ENCODE data around the gene SAMD4B.

SAMD4B gene

DNA sequence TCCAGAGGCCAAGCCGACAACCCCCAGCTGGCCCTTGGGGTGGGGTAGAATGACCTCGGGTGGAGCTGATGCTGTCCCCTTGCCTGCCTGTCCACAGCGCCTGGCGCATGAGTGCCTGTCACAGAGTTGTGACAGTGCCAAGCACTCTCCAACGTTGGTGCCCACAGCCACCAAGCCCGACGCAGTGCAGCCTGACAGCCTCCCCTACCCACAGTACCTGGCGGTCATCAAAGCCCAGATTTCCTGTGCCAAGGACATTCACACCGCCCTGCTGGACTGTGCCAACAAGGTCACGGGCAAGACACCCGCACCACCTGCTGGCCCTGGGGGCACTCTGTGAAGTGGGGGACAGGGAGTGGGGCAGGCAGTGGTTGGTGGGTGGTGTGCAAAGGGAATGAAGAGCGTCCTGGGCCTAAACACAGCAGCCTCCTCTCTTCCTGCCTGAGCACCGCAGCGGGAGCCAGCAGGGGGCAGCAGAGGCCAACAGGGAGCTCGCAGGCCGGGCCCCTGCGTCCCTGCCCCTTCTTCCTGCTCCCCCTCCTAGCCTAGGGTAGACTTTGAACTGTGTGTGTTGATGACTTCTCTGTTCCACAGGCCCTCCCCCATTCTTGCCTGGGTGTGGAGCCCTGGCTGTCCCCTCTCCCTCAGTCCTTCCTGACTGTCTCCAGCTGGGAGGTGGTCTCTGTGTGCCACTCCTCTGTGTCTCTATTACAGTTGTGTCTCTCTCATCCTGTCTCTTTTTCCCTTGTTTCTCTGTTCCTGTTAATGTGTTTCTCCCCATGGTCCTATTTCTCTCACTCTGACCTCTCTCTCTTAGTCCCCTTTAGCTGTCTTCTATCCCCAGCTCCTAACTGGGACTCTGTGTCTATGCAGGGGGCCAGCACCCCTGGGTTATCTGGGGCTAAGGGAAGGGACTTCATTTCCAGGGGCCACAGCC lies 55.4 kb downstream of the SAMD4B start:
- peak; percentile 85 for DNase-seq (ENCODE audit: low spot score)

DNA sequence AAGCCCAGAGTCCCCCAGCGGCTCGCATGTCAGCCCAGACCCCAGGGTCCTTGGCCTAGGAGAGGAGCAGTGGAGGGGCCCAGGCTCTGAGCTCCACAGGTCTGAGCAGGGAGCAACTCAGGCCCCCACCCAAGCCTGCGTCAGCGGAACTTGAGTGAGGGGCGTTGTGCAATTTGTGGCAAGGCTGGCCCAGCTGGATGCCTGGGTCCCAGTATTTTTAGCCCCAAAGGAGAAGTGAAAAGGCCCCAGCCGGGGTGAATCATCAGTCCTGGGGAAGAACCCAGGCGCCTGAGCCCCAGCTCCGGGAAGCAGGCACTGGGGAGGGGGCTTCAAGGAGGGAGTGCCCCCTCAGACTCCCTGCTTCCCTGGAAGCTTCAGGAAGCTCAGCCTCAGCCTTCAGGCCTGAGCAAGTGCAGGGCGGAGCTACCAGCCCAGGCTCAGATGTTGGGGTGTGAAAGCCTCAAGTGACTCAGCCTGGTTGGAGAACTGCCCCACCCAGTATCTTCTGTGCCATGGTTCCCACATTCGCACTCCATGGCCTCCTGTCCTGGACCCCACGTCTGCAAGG lies 56.2 kb downstream of the SAMD4B start:
- DNase-seq (ENCODE audit: low spot score): peak; percentile 61

DNA sequence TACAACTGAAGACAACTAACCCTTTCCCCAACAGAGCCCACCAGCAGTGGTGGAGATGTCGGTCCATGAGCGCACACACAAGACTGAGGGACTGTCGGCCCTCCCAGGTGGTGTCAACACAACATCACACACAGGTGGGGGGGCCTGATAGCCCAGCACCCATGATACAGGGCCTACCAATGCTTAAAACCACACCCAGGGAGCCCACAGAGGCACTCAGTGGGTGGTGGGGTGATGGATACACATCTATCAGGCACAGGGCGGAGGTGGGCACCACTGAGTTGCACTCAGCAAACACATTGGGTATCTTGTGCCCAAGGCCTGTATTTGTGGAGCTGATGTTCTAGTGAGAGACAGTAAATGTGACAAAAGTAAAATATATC lies 57.4 kb downstream of the SAMD4B start:
- DNase-seq (ENCODE audit: low spot score): no peak

DNA sequence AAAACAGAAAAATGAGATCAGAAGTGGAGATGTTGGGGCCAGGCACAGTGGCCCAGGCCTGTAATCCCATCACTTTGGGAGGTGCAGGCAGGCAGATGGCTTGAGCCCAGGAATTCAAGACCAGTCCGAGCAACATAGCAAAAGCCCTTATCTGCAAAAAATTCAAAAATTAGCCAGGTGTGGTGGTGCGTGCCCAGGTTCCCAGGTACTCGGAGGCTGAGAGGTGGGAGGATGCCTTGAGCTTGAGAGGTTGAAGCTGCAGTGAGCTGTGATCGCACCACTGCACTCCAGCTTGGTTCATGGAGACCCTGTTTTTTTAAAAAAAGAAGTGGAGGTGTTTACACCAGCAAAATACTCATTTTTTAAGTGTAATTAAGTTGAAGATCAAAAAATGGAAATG lies 57.8 kb downstream of the SAMD4B start:
- DNase-seq (ENCODE audit: low spot score): no peak

DNA sequence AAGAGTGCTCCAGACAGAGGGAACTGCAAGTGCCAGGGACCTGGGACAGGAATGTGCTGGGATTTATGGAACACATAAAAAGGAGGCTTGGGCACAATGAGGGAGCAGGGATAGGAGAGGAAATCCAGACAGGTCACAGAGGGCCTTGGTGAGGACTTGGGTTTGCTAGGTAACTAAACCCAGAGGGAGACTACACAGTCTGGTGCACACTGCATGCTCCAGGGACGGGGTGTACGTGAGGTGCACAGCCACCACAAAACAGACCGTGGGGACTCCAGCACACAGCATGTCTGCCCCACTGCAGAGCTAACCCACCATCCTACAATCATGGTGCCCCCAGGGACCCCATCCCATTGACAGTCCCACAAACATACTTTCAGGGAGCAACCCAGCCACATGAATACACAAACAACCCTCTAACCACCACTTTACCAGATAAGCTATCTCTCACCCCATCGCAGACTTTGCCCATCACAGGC lies 58.9 kb downstream of the SAMD4B start:
- no peak for DNase-seq (ENCODE audit: low spot score)

DNA sequence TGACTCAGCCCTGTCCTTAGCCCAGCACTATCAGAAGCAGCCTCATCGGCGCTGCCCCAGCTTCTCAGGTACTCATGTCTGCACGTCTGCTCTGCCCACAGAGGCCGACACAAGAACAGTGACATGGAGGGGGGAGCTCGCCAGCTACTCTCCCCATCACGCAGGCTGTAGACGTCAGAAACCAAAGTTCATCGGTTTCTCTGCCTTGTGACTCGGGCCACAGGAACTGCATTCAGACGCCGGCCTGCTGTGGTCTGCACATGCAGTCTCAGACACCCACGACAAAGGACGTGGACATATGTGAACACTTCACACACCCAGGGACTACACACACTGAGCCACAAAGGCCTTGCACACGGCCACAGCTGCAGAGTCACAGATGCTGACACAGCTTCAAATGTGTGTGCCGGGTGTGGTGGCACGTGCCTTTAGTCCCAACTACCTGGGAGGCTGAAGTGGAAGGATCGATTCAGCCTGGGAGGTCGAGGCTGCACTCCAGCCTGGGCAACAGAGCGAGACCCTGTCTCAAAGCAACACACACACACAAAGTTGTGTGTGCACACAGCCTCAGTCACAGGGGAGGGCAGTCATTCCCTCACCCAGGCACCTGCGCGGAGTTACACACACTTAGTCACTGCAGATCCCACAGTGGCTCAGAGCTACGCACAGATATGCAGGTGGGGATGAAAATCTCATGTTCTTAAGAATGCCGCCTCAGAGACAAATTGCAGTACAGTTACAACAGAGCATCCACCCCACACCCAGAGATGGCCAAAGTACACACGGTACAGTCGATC lies 59.5 kb downstream of the SAMD4B start:
- peak; percentile 86 for DNase-seq (ENCODE audit: low spot score)

DNA sequence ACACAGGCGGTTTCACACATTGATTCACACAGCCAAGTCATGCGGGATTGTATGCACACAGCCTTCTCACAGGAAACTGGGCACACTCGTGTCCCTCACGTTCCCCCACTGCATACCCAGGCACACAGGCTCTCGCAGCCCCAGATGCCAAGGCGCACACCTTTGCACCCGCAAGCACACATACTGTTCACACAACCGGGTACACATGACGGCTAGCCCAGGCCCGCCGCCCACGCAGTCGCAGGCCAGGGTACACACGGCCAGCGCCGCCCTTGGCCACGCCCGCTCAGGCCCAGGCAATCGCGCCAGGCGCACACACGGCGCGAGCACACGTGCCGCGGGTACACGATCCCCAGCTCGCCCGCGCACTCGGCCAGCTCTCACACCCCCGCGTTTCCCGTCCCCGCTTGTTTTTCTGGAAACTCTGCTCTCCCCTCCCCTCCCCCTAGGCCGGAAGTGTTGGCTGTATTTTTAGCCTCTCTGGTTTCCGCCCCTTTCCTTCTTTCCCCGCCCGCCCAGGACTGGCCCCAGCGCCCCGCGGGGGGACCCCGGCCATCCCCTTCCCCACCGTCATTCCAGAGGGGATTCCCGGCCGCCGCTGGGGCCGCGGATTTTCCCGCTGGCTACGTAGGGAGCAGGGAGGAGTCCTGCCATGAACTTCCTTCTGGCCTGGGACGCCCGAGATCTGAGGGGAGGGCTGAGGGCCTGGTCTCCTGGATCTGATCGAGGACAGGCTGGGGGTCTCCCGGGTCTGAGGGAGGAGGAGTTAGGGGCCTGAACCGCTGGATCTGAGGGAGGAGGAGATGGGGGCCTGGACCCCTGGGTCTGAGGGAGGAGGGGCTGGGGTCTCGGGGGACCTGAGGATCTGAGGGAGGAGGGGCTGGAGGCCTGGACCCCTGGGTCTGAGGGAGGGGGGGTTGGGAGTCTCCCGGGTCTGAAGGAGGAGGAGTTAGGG lies 60.4 kb downstream of the SAMD4B start:
- DNase-seq (ENCODE audit: low spot score): peak; percentile 83

DNA sequence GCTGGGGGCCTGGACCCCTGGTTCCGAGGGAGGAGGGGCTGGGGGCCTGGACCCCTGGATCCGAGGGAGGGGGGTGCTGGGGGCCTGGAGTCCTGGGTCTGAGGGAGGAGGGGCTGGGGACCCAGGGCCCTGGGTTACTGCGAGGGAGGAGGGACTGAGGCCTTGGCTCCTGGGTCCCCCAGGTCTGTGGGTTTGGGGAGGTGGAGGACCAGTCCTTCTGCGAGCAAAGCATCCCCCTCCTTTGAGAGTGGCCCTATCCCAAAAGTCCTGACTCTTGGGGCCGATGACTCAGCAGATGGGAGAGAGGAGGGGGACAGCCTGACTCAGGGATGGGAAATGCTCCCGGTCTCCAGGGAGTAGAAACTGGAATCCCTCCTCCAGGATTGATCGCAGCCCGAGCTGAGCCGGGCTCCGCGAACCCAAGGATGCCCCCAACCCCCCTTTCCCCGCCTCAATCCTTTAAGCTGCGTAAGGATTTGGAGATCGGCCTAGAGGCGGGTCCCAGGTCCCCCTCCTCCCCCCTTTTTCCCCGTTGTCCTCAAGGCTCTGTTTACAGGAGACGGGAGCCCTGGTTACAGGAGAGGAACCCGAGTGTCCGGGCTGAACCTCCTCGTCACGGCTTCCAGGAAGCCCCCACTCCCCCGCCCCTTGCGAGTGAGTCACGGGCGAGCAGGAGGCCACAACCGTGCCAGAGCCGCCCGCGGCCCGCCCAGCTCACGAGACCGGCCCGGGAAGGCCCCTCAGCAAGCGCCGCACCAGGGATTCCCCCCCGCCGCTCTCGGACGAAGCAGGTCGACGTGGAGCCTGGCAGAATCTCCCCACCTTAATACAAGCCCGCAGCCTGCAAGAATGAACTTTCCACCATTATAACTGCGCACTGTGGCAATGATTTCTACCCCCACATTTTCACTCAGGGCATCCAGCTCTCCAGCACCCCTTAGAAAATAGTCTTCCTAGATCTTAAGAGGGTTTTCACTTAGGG lies 61.4 kb downstream of the SAMD4B start:
- peak; percentile 96 for DNase-seq (ENCODE audit: low spot score)

DNA sequence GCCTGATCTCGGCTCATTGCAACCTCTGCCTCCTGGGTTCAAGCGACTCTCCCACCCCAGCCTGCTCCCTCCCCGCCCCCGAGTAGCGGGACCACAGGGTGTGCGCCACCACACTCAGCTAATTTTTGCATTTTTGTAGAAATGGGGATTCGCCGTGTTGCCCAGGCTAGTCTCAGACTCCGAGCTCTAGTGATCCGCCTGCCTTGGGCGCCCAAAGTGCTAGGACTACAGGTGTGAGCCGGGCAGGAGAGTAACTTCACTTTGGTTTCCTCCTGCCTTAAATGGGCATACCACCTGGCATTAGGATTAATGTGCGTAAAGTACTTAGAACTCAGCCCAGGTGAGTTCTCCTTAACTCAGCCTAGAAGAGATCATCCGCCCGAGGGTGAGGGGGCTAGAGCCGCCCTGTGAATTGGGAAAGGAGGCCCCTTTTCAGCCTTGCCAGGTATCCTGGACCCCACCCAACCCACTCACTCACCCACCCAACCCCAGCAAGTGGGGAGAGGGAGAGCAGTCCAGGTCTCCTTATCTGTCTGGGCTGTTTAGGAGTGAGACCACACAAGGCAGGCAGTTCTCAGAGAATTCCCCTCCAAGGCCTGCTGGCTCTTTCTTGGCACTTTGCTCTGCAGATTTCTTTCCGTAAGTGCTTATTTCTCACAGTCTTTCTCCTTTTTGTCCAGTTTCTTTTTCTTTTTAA lies 63.2 kb downstream of the SAMD4B start:
- no peak for DNase-seq (ENCODE audit: low spot score)

DNA sequence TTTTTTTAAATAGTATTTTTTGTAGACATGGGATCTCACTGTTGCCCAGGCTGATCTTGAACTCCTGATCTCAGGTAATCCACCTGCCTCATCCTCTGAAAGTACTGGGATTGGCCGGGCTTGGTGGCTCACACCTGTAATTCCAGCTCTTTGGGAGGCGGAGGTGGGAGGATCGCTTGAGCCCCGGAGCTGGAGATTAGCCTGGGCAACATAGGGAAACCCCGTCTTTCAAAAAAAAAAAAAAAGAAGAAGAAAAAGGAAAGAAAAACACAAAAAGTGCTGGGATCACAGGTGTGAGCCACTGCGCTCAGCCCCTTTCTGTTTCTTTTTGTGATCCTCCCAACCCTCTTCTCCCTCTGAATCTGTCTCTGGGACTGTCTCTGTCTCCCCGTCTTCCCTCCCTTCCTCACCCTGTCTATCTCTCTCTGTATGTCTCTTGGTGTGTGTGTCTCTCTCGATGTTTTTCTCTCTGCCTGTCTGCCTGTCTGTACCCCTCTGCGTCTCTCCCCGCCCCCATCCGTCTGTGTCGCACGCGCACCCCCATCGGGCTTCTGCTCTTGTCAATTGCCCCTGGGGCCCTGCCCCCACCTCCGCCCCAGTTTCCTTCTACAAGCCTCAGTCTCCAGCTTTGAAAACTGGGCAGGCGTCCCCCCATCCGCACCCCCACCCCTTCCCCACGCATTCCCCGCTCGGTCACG lies 63.9 kb downstream of the SAMD4B start:
- DNase-seq (ENCODE audit: low spot score): no peak

DNA sequence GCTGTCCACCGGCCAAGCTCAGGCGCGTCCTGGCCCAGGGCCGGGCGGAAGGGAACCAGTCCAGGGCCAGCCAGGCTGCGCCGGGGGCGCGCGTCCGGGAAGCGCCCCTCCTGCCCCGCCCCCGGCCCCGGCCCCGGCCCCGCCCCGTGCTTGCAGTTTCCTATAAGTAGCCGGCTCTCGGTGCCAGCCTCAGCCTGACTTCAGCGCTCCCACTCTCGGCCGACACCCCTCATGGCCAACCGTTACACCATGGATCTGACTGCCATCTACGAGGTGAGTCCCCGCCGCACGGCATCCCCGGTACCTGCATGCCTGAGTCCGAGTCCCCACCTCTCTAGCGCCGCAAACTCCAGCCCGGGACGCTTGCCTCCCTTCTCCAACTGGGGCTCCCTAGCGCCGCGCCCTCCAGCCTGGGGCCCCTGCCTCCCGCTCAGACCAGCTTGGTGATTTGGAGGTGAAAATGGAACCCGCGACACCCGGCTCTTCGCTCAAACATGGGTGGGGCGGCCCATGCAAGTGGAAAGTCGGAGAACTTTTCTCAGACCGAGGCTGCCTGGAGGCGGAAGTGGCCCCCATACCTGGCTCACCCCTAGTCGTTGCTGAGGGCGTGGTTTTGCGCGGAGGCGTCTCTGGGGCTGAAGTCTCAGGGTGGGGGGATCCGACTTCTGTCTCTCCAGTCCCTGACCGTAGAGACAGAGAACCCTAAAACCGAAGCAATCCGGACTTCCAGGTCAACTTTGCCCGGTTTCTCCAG lies 64.6 kb downstream of the SAMD4B start, which contains the start of gene ZFP36:
Gene ZFP36 (plus strand): TSS at position 192 of the 754 bp plus-strand sequence. CDS start 58 bp downstream, at position 250.
- DNase-seq (ENCODE audit: low spot score): peak; percentile 89

DNA sequence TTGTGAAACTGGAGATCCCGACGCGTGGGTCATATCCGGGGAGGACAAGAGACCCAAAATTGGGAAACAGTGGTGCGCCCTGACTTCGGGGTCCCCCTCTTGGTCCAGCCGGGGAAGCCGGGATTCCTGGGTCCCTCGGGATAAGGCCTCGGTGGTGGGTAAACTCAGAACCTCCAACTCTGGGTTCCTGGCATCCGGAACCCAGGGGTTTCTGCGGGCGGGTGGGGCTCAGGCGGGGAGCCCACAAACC lies 65.1 kb downstream of the SAMD4B start:
- no peak for DNase-seq (ENCODE audit: low spot score)

DNA sequence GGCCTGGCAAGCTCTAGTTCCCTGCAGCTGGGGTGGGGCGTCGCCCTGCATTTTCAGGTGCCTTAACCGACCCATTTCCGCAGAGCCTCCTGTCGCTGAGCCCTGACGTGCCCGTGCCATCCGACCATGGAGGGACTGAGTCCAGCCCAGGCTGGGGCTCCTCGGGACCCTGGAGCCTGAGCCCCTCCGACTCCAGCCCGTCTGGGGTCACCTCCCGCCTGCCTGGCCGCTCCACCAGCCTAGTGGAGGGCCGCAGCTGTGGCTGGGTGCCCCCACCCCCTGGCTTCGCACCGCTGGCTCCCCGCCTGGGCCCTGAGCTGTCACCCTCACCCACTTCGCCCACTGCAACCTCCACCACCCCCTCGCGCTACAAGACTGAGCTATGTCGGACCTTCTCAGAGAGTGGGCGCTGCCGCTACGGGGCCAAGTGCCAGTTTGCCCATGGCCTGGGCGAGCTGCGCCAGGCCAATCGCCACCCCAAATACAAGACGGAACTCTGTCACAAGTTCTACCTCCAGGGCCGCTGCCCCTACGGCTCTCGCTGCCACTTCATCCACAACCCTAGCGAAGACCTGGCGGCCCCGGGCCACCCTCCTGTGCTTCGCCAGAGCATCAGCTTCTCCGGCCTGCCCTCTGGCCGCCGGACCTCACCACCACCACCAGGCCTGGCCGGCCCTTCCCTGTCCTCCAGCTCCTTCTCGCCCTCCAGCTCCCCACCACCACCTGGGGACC lies 65.6 kb downstream of the SAMD4B start:
- DNase-seq (ENCODE audit: low spot score): peak; percentile 53

DNA sequence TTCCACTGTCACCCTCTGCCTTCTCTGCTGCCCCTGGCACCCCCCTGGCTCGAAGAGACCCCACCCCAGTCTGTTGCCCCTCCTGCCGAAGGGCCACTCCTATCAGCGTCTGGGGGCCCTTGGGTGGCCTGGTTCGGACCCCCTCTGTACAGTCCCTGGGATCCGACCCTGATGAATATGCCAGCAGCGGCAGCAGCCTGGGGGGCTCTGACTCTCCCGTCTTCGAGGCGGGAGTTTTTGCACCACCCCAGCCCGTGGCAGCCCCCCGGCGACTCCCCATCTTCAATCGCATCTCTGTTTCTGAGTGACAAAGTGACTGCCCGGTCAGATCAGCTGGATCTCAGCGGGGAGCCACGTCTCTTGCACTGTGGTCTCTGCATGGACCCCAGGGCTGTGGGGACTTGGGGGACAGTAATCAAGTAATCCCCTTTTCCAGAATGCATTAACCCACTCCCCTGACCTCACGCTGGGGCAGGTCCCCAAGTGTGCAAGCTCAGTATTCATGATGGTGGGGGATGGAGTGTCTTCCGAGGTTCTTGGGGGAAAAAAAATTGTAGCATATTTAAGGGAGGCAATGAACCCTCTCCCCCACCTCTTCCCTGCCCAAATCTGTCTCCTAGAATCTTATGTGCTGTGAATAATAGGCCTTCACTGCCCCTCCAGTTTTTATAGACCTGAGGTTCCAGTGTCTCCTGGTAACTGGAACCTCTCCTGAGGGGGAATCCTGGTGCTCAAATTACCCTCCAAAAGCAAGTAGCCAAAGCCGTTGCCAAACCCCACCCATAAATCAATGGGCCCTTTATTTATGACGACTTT lies 66.4 kb downstream of the SAMD4B start:
- DNase-seq (ENCODE audit: low spot score): no peak

DNA sequence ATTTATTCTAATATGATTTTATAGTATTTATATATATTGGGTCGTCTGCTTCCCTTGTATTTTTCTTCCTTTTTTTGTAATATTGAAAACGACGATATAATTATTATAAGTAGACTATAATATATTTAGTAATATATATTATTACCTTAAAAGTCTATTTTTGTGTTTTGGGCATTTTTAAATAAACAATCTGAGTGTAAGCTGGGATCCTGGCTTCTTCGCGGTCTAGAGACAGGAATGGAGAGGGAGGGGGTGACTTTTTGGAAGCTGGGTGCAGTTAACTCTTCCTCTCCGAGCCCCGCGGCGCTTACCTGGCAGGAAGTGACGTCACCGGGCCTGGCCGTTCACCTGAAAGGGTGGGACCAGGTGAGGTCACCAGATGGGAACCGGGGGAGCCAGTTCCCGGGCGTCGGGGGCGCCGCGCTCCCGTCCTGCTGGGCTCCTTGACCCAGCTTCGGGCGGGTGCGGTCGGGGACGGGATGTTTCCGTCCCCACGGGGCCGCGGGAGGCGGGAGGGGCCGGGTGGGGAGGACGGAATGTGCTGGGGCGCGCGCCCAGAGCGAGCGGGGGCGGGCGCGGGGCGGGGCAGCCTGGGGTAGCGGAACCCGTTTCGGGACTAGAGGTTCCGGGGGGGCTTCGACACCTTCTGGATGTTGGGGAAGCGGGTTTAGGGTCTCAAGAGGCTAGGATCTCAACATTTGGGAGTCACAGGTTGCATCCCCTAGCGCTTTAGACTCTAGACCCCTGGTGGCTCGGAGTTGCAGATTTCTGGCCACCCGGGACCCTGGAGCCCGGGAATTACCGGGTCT lies 67.2 kb downstream of the SAMD4B start:
- peak; percentile 90 for DNase-seq (ENCODE audit: low spot score)

Data from kidney tubule cell (primary cell).